Astrocyte (in vitro differentiated cells and primary cell): Measurements from ENCODE around the gene HES2.
A peak's percentile ranks its signal among the peaks of the same experiment; 100 is the strongest.

Experiments
- CTCF ChIP-seq: IDR thresholded peaks from 2 replicates; pipeline ENCODE4 v1.5.1; 2011; ENCODE audit warnings: low read depth, mild to moderate bottlenecking, inconsistent platforms, low read length, moderate library complexity; ENCODE audit not compliant: insufficient read depth
- EZH2 ChIP-seq: IDR thresholded peaks from 2 replicates; pipeline ENCODE4 v1.6.1; 2012; ENCODE audit warnings: mild to moderate bottlenecking, low read length, inconsistent platforms; ENCODE audit not compliant: insufficient read depth

DNA sequence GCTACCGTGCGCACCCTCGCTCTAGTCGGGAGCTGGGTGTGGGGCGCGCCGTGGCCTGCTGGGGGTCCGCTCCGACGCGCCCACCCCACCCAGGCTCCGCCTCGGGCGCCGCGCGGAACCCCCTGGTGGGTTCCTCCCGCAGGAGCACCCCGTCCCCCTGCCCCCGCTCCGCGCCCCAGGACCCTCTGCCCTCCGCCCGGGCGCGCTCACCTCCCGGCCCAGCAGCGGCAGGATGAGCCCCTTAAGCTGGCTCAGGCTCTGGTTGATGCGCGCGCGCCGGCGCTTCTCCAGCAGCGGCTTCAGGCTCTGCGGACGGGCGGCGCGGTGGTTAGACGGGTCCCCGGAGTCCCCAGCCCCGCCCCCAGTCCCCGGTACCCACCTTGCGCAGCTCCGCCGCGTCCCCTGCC is 319 bp downstream of the HES2 start:
- TF ChIP-seq EZH2 (peak; percentile 22), CTCF (no peak)
